ENCODE results near the gene NFAT5. TPM values are rescaled to one million over a fixed set of nuclear protein-coding genes. Genes with fewer than 3 reads are reported as not detected.

NFAT5 gene
- polyA plus RNA-seq, 3 donors = 2.4 to 6.9 (median 2.5) TPM

GRCh38 chr16:69555437-69555836, 10.3 kb upstream of the NFAT5 start:
- Mint-ChIP-seq H3K27me3 (ENCODE audit: low read depth in 3 of 3) (peaks cover 1 to 29% (median 5%) of the 10 kb centered on the region in 3 donors), H3K4me3 (peak overlapping the region in 1 of 2 donors; percentile 31), H3K4me1 (peaks cover 18% of the 10 kb centered on the region), H3K36me3 (peaks cover 0 to 3% of the 10 kb centered on the region in 2 donors), H3K9me3 (peaks cover 2 to 9% (median 4%) of the 10 kb centered on the region in 7 donors), H3K27ac (peak overlapping the region in 4 of 7 donors; percentile 43 to 85 (median 83))
- WGBS (ENCODE audit: insufficient coverage) = no CpG with 5 or more reads among the region's 1 CpG
- Histone ChIP-seq H2AFZ (ENCODE audit: insufficient read depth, low read depth, low read length, poor library complexity, severe bottlenecking) (no peak overlapping the region), H3K36me3 (replicated peaks in 1 of 2; ENCODE audit: control insufficient read depth in 1 of 2, insufficient read depth in 2 of 2, low read length in 2 of 2) (no peaks in the 10 kb centered on the region), H3K9ac (ENCODE audit: insufficient read depth, low read length, poor library complexity, severe bottlenecking) (no peak overlapping the region), H4K20me1 (ENCODE audit: insufficient read depth, low read length) (no peaks in the 10 kb centered on the region), H3K4me2 (replicated peaks; ENCODE audit: extremely low read depth, low read length, poor library complexity, severe bottlenecking) (peak overlapping the region; percentile 30), H3K4me3 (replicated peaks in 1 of 3; ENCODE audit: low read depth in 2 of 3, low read length in 3 of 3) (peak overlapping the region in 1 of 3 experiments; percentile 28), H3K27ac (ENCODE audit: low read depth in 1 of 2, low read length in 2 of 2) (no peak overlapping the region), H3K4me1 (ENCODE audit: control insufficient read depth in 1 of 2, insufficient read depth in 2 of 2, low read length in 2 of 2) (peaks cover 17% of the 10 kb centered on the region in 2 donors), H3K9me3 (replicated peaks in 1 of 2; ENCODE audit: control insufficient read depth in 1 of 2, insufficient read depth in 1 of 2, low read length in 2 of 2) (no peaks in the 10 kb centered on the region), H3K79me2 (ENCODE audit: insufficient read depth, low read length) (no peaks in the 10 kb centered on the region), H3K27me3 (ENCODE audit: control insufficient read depth in 2 of 2, insufficient read depth in 2 of 2, low read length in 2 of 2) (peaks cover 3 to 6% of the 10 kb centered on the region in 2 donors)
- TF ChIP-seq CTCF (IDR thresholded peaks at IDR 0.05) = no peak
- peak; percentile 25 to 58 (median 50) for DNase-seq
- intact Hi-C loops (cut with micrococcal nuclease) = no loop called here

- no peak overlapping the region for H2AFZ ChIP-seq (ENCODE audit: insufficient read depth, low read depth, low read length, poor library complexity, severe bottlenecking)
- no peak overlapping the region for H3K4me3 ChIP-seq (replicated peaks in 1 of 3; ENCODE audit: low read depth in 2 of 3, low read length in 3 of 3)
- Mint-ChIP-seq H3K27ac (peak overlapping the region in 1 of 7 donors; percentile 35), H3K27me3 (ENCODE audit: low read depth in 3 of 3) (peaks cover 1 to 24% (median 5%) of the 10 kb centered on the region in 3 donors), H3K4me1 (peaks cover 18% of the 10 kb centered on the region), H3K9me3 (peaks cover 2 to 9% (median 4%) of the 10 kb centered on the region in 7 donors), H3K36me3 (peaks cover 0 to 3% of the 10 kb centered on the region in 2 donors), H3K4me3 (no peak overlapping the region)
- H3K4me1 ChIP-seq (ENCODE audit: control insufficient read depth in 1 of 2, insufficient read depth in 2 of 2, low read length in 2 of 2) = peaks cover 17% of the 10 kb centered on the region in 2 donors
- no peaks in the 10 kb centered on the region for H3K9me3 ChIP-seq (replicated peaks in 1 of 2; ENCODE audit: control insufficient read depth in 1 of 2, insufficient read depth in 1 of 2, low read length in 2 of 2)
- no peak overlapping the region for H3K27ac ChIP-seq (ENCODE audit: low read depth in 1 of 2, low read length in 2 of 2)
- H4K20me1 ChIP-seq (ENCODE audit: insufficient read depth, low read length) = no peaks in the 10 kb centered on the region
- WGBS (ENCODE audit: insufficient coverage) = no CpG with 5 or more reads among the region's 2 CpGs
- no peak for TF ChIP-seq CTCF (IDR thresholded peaks at IDR 0.05)
- intact Hi-C loops (cut with micrococcal nuclease) = no loop called here
- H3K79me2 ChIP-seq (ENCODE audit: insufficient read depth, low read length) = no peaks in the 10 kb centered on the region
- no peak overlapping the region for H3K4me2 ChIP-seq (replicated peaks; ENCODE audit: extremely low read depth, low read length, poor library complexity, severe bottlenecking)
- H3K9ac ChIP-seq (ENCODE audit: insufficient read depth, low read length, poor library complexity, severe bottlenecking) = no peak overlapping the region
- H3K36me3 ChIP-seq (replicated peaks in 1 of 2; ENCODE audit: control insufficient read depth in 1 of 2, insufficient read depth in 2 of 2, low read length in 2 of 2) = no peaks in the 10 kb centered on the region
- DNase-seq = no peak
- H3K27me3 ChIP-seq (ENCODE audit: control insufficient read depth in 2 of 2, insufficient read depth in 2 of 2, low read length in 2 of 2) = peaks cover 4 to 6% of the 10 kb centered on the region in 2 donors
Observed at GRCh38 chr16:69555867-69556266, 9.9 kb upstream of the NFAT5 start.

All from CD14-positive monocyte (primary cell).